ENCODE data around the gene DYNC1H1. TPM values are rescaled to one million over a fixed set of nuclear protein-coding genes. Genes with fewer than 3 reads are reported as not detected.

Gene DYNC1H1
- total RNA-seq, 1 donor from 2014 or later: 577 TPM

GRCh38 chr14:102016420-102017090, 52.2 kb downstream of the DYNC1H1 start:
- no peak for DNase-seq (ENCODE audit: low spot score in 2 of 2)
- TF ChIP-seq, protein P1, sequence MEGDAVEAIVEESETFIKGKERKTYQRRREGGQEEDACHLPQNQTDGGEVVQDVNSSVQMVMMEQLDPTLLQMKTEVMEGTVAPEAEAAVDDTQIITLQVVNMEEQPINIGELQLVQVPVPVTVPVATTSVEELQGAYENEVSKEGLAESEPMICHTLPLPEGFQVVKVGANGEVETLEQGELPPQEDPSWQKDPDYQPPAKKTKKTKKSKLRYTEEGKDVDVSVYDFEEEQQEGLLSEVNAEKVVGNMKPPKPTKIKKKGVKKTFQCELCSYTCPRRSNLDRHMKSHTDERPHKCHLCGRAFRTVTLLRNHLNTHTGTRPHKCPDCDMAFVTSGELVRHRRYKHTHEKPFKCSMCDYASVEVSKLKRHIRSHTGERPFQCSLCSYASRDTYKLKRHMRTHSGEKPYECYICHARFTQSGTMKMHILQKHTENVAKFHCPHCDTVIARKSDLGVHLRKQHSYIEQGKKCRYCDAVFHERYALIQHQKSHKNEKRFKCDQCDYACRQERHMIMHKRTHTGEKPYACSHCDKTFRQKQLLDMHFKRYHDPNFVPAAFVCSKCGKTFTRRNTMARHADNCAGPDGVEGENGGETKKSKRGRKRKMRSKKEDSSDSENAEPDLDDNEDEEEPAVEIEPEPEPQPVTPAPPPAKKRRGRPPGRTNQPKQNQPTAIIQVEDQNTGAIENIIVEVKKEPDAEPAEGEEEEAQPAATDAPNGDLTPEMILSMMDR (IDR thresholded peaks at IDR 0.05): no peak
- H3K36me3 ChIP-seq: peaks cover 98 to 99% of the 10 kb centered on the region in 2 donors

GRCh38 chr14:102018251-102018650, 53.9 kb downstream of the DYNC1H1 start:
- DNase-seq (ENCODE audit: low spot score in 2 of 2): no peak
- Histone ChIP-seq H3K36me3 (peaks cover 98 to 99% of the 10 kb centered on the region in 2 donors), H3K27ac (no peak overlapping the region), H3K27me3 (no peaks in the 10 kb centered on the region), H3K9me3 (no peaks in the 10 kb centered on the region), H3K4me3 (no peak overlapping the region), H3K4me1 (no peaks in the 10 kb centered on the region)
- intact Hi-C loops (cut with DNase I): no loop called here
- TF ChIP-seq, protein P1 (IDR thresholded peaks at IDR 0.05): no peak

More at GRCh38 chr14:102016420-102017090, 52.2 kb downstream of the DYNC1H1 start:
- Histone ChIP-seq H3K4me1 (no peaks in the 10 kb centered on the region), H3K27ac (no peak overlapping the region), H3K9me3 (no peaks in the 10 kb centered on the region), H3K4me3 (no peak overlapping the region), H3K27me3 (no peaks in the 10 kb centered on the region)
- intact Hi-C loops (cut with DNase I): no loop called here

GRCh38 chr14:102019006-102019540, 54.7 kb downstream of the DYNC1H1 start:
- Histone ChIP-seq H3K27me3 (no peaks in the 10 kb centered on the region), H3K36me3 (peaks cover 98 to 99% of the 10 kb centered on the region in 2 donors), H3K9me3 (no peaks in the 10 kb centered on the region), H3K27ac (no peak overlapping the region), H3K4me3 (no peak overlapping the region), H3K4me1 (no peaks in the 10 kb centered on the region)
- no peak for DNase-seq (ENCODE audit: low spot score in 2 of 2)
- intact Hi-C loops (cut with DNase I): no loop called here
- TF ChIP-seq, protein P1 (IDR thresholded peaks at IDR 0.05): no peak

DNA sequence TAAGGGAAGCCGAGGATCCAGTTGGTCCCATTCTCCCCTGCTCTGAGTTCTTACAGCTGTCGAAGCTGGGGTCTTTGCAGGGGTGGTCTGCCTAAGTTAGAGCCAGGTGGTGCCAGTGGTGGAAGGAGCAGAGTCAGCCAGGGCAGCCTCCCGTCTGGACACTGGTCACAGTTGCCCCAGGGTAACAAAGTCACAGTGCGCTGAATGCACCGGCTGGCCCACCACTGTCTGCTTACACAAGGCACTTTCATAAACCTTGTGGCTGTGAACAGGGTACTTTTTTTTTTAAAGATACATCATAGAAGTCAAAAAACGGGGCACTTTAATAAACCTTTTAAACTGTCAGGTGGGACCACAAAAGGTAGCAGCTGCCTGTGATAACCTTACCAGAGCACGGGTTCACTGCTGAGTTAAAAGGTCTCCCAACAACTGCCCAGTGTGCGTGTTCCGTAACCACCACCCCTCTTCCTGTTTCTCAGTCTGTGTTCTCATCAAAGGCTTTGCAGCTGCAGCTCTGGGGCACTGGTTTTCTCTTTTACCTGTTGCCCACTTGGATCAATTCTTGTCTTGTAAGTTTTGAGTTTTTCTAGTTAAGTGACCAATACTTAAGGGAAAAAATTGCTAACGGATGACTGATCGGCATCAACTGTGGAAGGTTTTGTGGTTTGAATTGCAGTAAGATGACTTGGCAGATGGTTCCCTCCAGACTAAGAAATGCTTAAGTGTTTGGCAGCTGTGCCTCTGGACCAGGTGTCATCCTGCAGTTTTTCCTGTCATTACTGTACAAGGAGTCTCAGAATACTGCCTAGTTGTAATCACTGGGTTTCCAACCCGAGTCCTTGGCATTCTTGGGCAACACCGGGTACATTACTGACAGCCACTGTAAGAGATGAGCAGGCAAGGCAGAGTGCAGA, 55.9 kb downstream of the DYNC1H1 start:
- Histone ChIP-seq H3K4me3 (no peak overlapping the region), H3K9me3 (no peaks in the 10 kb centered on the region), H3K27me3 (no peaks in the 10 kb centered on the region), H3K27ac (no peak overlapping the region), H3K36me3 (peaks cover 97 to 100% of the 10 kb centered on the region in 2 donors), H3K4me1 (no peaks in the 10 kb centered on the region)
- DNase-seq (ENCODE audit: low spot score in 2 of 2): no peak
- intact Hi-C loops (cut with DNase I): no loop called here
- TF ChIP-seq, protein P1 (IDR thresholded peaks at IDR 0.05): no peak

DNA sequence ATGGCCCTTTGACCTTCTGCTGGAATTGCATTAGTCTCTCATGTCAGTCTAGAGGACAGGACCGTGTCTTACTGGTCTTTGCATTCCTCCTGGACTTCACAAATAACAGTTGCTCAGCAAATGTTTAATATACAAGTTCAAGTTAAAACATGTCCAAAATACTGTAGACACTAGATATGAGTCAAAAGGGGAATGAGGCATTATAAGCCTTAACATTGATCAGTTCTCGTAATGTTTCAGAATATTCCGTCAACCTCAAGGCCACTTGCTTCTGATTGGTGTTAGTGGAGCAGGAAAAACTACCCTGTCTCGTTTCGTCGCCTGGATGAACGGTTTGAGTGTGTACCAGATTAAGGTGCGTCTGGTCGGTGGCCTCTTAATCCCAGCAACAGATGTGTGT, 62.6 kb downstream of the DYNC1H1 start:
- intact Hi-C loops (cut with DNase I): no loop called here
- TF ChIP-seq, protein P1 (IDR thresholded peaks at IDR 0.05): no peak
- H3K36me3 ChIP-seq: peaks cover 96 to 99% of the 10 kb centered on the region in 2 donors
- no peaks in the 10 kb centered on the region for H3K4me1 ChIP-seq
- H3K27ac ChIP-seq: no peak overlapping the region
- no peak for DNase-seq (ENCODE audit: low spot score in 2 of 2)
- H3K9me3 ChIP-seq: no peaks in the 10 kb centered on the region
- H3K4me3 ChIP-seq: no peak overlapping the region
- no peaks in the 10 kb centered on the region for H3K27me3 ChIP-seq
